ENCODE data around the gene FAM13B.

DNA sequence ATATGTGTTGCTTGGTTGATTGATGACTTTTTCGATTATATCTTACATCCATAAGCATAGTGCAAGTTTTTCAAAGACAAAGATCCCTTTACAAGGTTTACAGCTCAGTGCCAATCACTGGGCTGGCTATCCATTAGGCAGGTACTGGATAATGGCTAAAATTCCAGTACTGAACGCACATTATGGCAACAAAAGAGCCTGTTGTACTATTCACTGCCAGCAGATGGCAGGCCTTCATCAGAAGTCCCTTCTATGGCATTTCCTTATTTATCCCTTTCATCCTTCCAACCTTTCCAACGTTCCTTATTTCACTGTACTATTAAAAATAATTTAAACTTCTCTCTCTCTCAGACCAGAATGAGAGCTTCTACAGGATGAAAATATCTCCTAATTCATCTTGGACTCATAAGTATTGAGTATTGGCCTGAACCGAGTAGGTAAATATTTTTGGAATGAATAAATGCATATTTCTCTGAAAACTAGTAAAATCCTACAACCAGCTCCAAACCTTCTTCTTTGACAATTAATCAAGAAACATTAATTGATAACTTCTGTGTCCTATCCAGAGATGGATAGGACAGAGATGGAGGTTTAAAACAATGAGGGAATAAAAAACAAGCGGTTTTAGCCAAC is 44.3 kb upstream of the FAM13B start:
- TF ChIP-seq POLR2A (IDR thresholded peaks at IDR 0.05) (no peak), POLR2AphosphoS5 (IDR thresholded peaks at IDR 0.05) (no peak), EP300 (IDR thresholded peaks at IDR 0.05; ENCODE audit: low read depth) (no peak)
- TF ChIP-seq, protein P1, sequence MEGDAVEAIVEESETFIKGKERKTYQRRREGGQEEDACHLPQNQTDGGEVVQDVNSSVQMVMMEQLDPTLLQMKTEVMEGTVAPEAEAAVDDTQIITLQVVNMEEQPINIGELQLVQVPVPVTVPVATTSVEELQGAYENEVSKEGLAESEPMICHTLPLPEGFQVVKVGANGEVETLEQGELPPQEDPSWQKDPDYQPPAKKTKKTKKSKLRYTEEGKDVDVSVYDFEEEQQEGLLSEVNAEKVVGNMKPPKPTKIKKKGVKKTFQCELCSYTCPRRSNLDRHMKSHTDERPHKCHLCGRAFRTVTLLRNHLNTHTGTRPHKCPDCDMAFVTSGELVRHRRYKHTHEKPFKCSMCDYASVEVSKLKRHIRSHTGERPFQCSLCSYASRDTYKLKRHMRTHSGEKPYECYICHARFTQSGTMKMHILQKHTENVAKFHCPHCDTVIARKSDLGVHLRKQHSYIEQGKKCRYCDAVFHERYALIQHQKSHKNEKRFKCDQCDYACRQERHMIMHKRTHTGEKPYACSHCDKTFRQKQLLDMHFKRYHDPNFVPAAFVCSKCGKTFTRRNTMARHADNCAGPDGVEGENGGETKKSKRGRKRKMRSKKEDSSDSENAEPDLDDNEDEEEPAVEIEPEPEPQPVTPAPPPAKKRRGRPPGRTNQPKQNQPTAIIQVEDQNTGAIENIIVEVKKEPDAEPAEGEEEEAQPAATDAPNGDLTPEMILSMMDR (IDR thresholded peaks at IDR 0.05), result peak; percentile 74 to 86 (median 81)

Measured in transverse colon (tissue), 4 donors.